ENCODE results near the gene NAALADL1. TPM values are rescaled to one million over a fixed set of nuclear protein-coding genes. Genes with fewer than 3 reads are reported as not detected.

The NAALADL1 gene
- total and polyA plus RNA-seq, 9 of the 15 experiments (the other 6 are each of a cell fraction or from before 2014, with no cell fraction given): 0.06 to 0.72 (median 0.22) TPM; not detected in 4

DNA sequence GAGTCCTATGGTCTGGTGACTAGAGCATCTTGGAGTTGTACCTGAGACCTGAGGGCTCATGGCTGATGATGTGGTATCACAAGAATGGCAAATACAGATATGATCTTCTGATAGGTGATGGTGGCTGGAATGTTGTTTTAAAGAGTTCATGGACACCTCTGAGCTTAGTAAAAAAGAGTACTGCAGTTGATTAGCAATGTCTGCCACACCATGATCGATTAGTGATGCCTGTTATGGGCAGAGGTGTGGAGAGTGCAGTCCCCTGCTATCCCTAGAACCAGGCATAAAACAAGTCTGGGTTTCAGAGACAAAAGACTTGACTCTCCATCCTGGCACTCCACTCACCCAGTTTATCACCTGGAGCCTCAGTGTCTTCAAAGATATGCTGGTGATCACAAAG lies 60.2 kb downstream of the NAALADL1 start (continued):
- TF ChIP-seq SIN3A (IDR thresholded peaks at IDR 0.05; ENCODE audit: borderline replicate concordance in 2 of 2, control insufficient read depth in 1 of 2, low read depth in 2 of 2, low read length in 2 of 2) (0 out of 4 replicates have a peak, but pooled peaks of 1 of the 2 experiments have one; percentile 27), HCFC1 (IDR thresholded peaks at IDR 0.05; ENCODE audit: low read depth, low read length) (peak; percentile 49; the same call in 1 of the 2 replicates), HDAC6 (IDR thresholded peaks at IDR 0.05; ENCODE audit: low read depth, low read length) (no peak), ZNF184 (CRISPR knock-in tag; IDR thresholded peaks at IDR 0.05) (no peak), ZEB2 (IDR thresholded peaks at IDR 0.05) (peak; percentile 67; the same call in 1 of the 2 replicates), SNRNP70 (optimal IDR thresholded peaks at IDR 0.05; ENCODE audit: low read depth, low read length) (no peak), TOE1 (IDR thresholded peaks at IDR 0.05; ENCODE audit: borderline replicate concordance) (peak; percentile 59; the same call in 1 of the 2 replicates), TOE1 (CRISPR knock-in tag; IDR thresholded peaks at IDR 0.05; ENCODE audit: borderline replicate concordance, low read depth) (no peak), RCOR1 (IDR thresholded peaks at IDR 0.05; ENCODE audit: borderline replicate concordance in 1 of 2, low read depth in 2 of 2, low read length in 2 of 2) (peak in 1 of 2 experiments; percentile 47; a peak in 1 of 4 replicates), CBFA2T3 (IDR thresholded peaks at IDR 0.05) (peak; percentile 14; the same call in 1 of the 2 replicates), PPARD (CRISPR knock-in tag; IDR thresholded peaks at IDR 0.05) (no peak), NONO (IDR thresholded peaks at IDR 0.05; ENCODE audit: low read depth in 2 of 2, low read length in 1 of 2) (no peak), HIVEP1 (CRISPR knock-in tag; IDR thresholded peaks at IDR 0.05) (no peak)

All from K562 (cell line).